HG02642 (cell line): ENCODE results near the gene RAB22A.

Experiments used
- ATAC-seq: cut with Tn5 transposase; IDR thresholded peaks from one replicate; pipeline ENCODE4 v1.9.1; 2021; ENCODE audit warnings: mild to moderate bottlenecking; ENCODE audit not compliant: unreplicated experiment, poor library complexity

RAB22A gene

GRCh38 chr20:58309591-58310290, at the start of gene RAB22A:
TSS of gene RAB22A (plus strand) at chr20:58309715. CDS start at chr20:58309977, 262 bp downstream.
- peak; percentile 88 for ATAC-seq

GRCh38 chr20:58260006-58260405, 49.5 kb upstream of the RAB22A start:
- ATAC-seq: no peak

GRCh38 chr20:58261660-58262059, 47.9 kb upstream of the RAB22A start:
- no peak for ATAC-seq

- no peak for ATAC-seq
These were observed 45.2 kb upstream of the RAB22A start for GRCh38 chr20:58264271-58264670.

GRCh38 chr20:58267389-58268215, 41.9 kb upstream of the RAB22A start:
- ATAC-seq: no peak

GRCh38 chr20:58268421-58268821, 41.1 kb upstream of the RAB22A start:
- ATAC-seq: no peak

- ATAC-seq: no peak
These were observed 40.4 kb upstream of the RAB22A start for GRCh38 chr20:58268936-58269619.

GRCh38 chr20:58271606-58272351, 37.7 kb upstream of the RAB22A start:
- ATAC-seq: no peak

- no peak for ATAC-seq
These were observed 35.1 kb upstream of the RAB22A start for GRCh38 chr20:58274384-58274783.

- ATAC-seq: no peak
These were observed 32.4 kb upstream of the RAB22A start for GRCh38 chr20:58277107-58277506.

GRCh38 chr20:58277578-58278472, 31.7 kb upstream of the RAB22A start:
- ATAC-seq: no peak

- ATAC-seq: no peak
These were observed 22.8 kb upstream of the RAB22A start for GRCh38 chr20:58286729-58287128.

- no peak for ATAC-seq
These were observed 21.9 kb upstream of the RAB22A start for GRCh38 chr20:58287638-58288037.

GRCh38 chr20:58289143-58289542, 20.4 kb upstream of the RAB22A start:
- no peak for ATAC-seq

- no peak for ATAC-seq
These were observed 16.1 kb upstream of the RAB22A start for GRCh38 chr20:58293453-58293852.

- ATAC-seq: no peak
These were observed 14.7 kb upstream of the RAB22A start for GRCh38 chr20:58294497-58295455.

- ATAC-seq: no peak
These were observed 13.3 kb upstream of the RAB22A start for GRCh38 chr20:58296051-58296837.

- ATAC-seq: no peak
These were observed 12.1 kb upstream of the RAB22A start for GRCh38 chr20:58297394-58297793.
